Ishikawa (cell line): ENCODE measurements around the gene ADPRS.

Source experiments
- CEBPB ChIP-seq: IDR thresholded peaks from 2 replicates; pipeline ENCODE4 v1.6.1; 2012
- EP300 ChIP-seq: IDR thresholded peaks from 2 replicates; pipeline ENCODE4 v1.6.1; 2012; ENCODE audit warnings: borderline replicate concordance
- FOXM1 ChIP-seq: IDR thresholded peaks from 2 replicates; pipeline ENCODE4 v1.6.1; 2012; ENCODE audit warnings: low read depth, borderline replicate concordance
- TAF1 ChIP-seq: IDR thresholded peaks from 2 replicates; pipeline ENCODE4 v1.6.1; 2012; ENCODE audit warnings: low read depth, mild to moderate bottlenecking

DNA sequence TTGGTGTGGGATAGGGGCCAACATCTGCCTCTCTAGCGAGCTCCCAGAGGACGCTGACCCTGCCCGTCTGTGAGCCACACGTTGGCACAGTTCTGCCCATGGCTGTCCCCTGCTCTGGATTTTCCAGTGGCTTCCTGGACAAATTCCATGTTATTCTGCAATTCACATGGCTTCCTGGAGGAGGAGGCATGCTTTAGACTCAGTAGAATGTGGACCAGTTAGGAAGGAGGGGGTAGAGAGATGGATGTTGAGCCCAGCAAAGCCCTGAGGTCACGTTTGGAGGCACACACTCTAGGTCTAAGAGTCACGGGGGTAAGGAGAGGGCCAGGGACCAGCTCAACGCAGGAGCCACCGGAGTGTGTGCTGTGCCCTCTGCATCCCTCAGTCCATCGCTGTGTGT lies 24.1 kb downstream of the ADPRS start:
- TF ChIP-seq CEBPB (no peak), EP300 (no peak), FOXM1 (no peak), TAF1 (no peak)
